H1 (cell line): ENCODE results near the gene UBE2D3. TPM values are rescaled to one million over a fixed set of nuclear protein-coding genes. Genes with fewer than 3 reads are reported as not detected.

ENCODE experiments used
- CTCF ChIA-PET: fragments of 300-600 bp; sonication (Branson Sonifier 250); formaldehyde crosslinking; loops from one replicate; lab custom pipeline; 2021; ENCODE audit not compliant: partially characterized antibody; lab: Charles Lee
- POLR2A ChIA-PET: fragments of 300-600 bp; sonication (Branson Sonifier 250); formaldehyde crosslinking; loops from one replicate; lab custom pipeline; 2021; ENCODE audit warnings: inconsistent platforms; ENCODE audit not compliant: partially characterized antibody; lab: Charles Lee
- DNase-seq, 2 experiments: peaks; one replicate each; pipeline versions ENCODE4 v3.0.0 to v3.0.0-alpha.2; 2010 to 2022; ENCODE audit warnings: low spot score in 2 of 2, low read depth in 1 of 2, mixed read lengths in 1 of 2
- FAIRE-seq: peaks from 2 replicates; lab custom pipeline; 2011; peaks lifted over from hg19 to GRCh38; lab: Jason Lieb, UNC
- H2AFZ ChIP-seq: 2 replicates; pipeline ENCODE4 v1.8.1; 2012; ENCODE audit warnings: low read length, inconsistent platforms
- H2AK5ac ChIP-seq: 2 replicates; pipeline ENCODE4 v1.6.1; 2013; ENCODE audit warnings: low read depth, low read length
- H2BK120ac ChIP-seq: replicated peaks from 2 replicates; pipeline ENCODE3; 2013; ENCODE audit warnings: low read depth, low read length, inconsistent platforms
- H2BK12ac ChIP-seq: 2 replicates; pipeline ENCODE4 v1.6.1; 2013; ENCODE audit warnings: low read depth, low read length
- H2BK15ac ChIP-seq: 2 replicates; pipeline ENCODE4 v1.6.1; 2013; ENCODE audit warnings: low read length
- H2BK20ac ChIP-seq: 2 replicates; pipeline ENCODE4 v1.6.1; 2013; ENCODE audit warnings: low read length
- H2BK5ac ChIP-seq: 2 replicates; pipeline ENCODE4 v1.6.1; 2013; ENCODE audit warnings: low read depth, low read length
- H3K14ac ChIP-seq: 2 replicates; pipeline ENCODE4 v1.6.1; 2013; ENCODE audit warnings: inconsistent platforms; ENCODE audit not compliant: insufficient read length
- H3K18ac ChIP-seq: 2 replicates; pipeline ENCODE4 v1.6.1; 2013; ENCODE audit warnings: low read length; ENCODE audit errors: extremely low read depth
- H3K23ac ChIP-seq: 2 replicates; pipeline ENCODE4 v1.6.1; 2013; ENCODE audit warnings: inconsistent platforms; ENCODE audit not compliant: insufficient read length
- H3K23me2 ChIP-seq: 2 replicates; pipeline ENCODE4 v1.6.1; 2013; ENCODE audit warnings: low read depth, low read length
- H3K27ac ChIP-seq: 2 replicates; pipeline ENCODE4 v1.6.1; 2011; ENCODE audit warnings: low read depth, low read length, inconsistent platforms
- H3K27me3 ChIP-seq, 4 experiments: replicated peaks in 1 of 4; 1 replicate in 1 of 4; 2 replicates in 3 of 4; pipeline versions ENCODE4 v1.6.1 to v1.8.1; 2011 to 2013; ENCODE audit warnings: low read length in 3 of 4, mild to moderate bottlenecking in 3 of 4, inconsistent platforms in 2 of 4, mixed read lengths in 2 of 4, moderate library complexity in 1 of 4; ENCODE audit not compliant: control insufficient read depth in 3 of 4, insufficient read depth in 3 of 4; ENCODE audit errors: extremely low read depth in 1 of 4
- H3K36me3 ChIP-seq, 4 experiments: 2 replicates each; pipeline versions ENCODE4 v1.6.1 to v1.8.1; 2011 to 2013; ENCODE audit warnings: mild to moderate bottlenecking in 4 of 4, low read length in 3 of 4, moderate library complexity in 2 of 4, control low read depth in 1 of 4, inconsistent platforms in 1 of 4; ENCODE audit not compliant: insufficient read depth in 4 of 4, control insufficient read depth in 2 of 4
- H3K4ac ChIP-seq: replicated peaks from 2 replicates; pipeline ENCODE3; 2013; ENCODE audit warnings: low read length, low read depth, mixed read lengths, inconsistent platforms; ENCODE audit not compliant: insufficient read length
- H3K4me1 ChIP-seq, 4 experiments: replicated peaks in 1 of 4; 1 replicate in 1 of 4; 2 replicates in 3 of 4; pipeline versions ENCODE4 v1.6.1 to v1.8.1; 2011 to 2013; ENCODE audit warnings: low read length in 3 of 4, inconsistent platforms in 2 of 4, mixed read lengths in 1 of 4; ENCODE audit not compliant: insufficient read depth in 4 of 4, control insufficient read depth in 3 of 4
- H3K4me2 ChIP-seq, 2 experiments: 2 replicates each; pipeline versions ENCODE4 v1.6.1 to v1.8.1; 2011 to 2013; ENCODE audit warnings: low read depth in 2 of 2, low read length in 2 of 2, control low read depth in 1 of 2, inconsistent platforms in 1 of 2, mild to moderate bottlenecking in 1 of 2; ENCODE audit not compliant: insufficient read depth in 1 of 2
- H3K4me3 ChIP-seq, 4 experiments: fragments of 200-600, 300-600 bp in 1 of 4; sonication (generic), shearing (Covaris generic), sonication (Bioruptor Twin) in 1 of 4; 2 replicates each; pipeline versions ENCODE4 v1.5.1 to v1.8.1; 2011 to 2016; ENCODE audit warnings: low read length in 4 of 4, low read depth in 3 of 4, control low read depth in 2 of 4, inconsistent platforms in 2 of 4, mild to moderate bottlenecking in 2 of 4, mixed read lengths in 1 of 4, moderate library complexity in 1 of 4; ENCODE audit not compliant: insufficient read depth in 2 of 4; ENCODE audit errors: extremely low read depth in 1 of 4
- H3K56ac ChIP-seq: replicated peaks from 2 replicates; pipeline ENCODE3; 2013; ENCODE audit warnings: low read depth, mild to moderate bottlenecking, mixed read lengths, low read length, inconsistent platforms; ENCODE audit not compliant: insufficient read length
- H3K79me1 ChIP-seq: 2 replicates; pipeline ENCODE4 v1.6.1; 2013; ENCODE audit warnings: low read depth, low read length, control low read depth
- H3K79me2 ChIP-seq, 2 experiments: 2 replicates each; pipeline versions ENCODE4 v1.6.1 to v1.8.1; 2012 to 2013; ENCODE audit warnings: low read length in 2 of 2, mild to moderate bottlenecking in 2 of 2, inconsistent platforms in 1 of 2; ENCODE audit not compliant: insufficient read depth in 2 of 2, control insufficient read depth in 1 of 2
- H3K9ac ChIP-seq, 4 experiments: replicated peaks in 1 of 4; 1 replicate in 1 of 4; 2 replicates in 3 of 4; pipeline versions ENCODE4 v1.6.1 to v1.8.1; 2011 to 2013; ENCODE audit warnings: low read depth in 3 of 4, low read length in 3 of 4, control low read depth in 2 of 4, mild to moderate bottlenecking in 2 of 4, moderate library complexity in 2 of 4, inconsistent platforms in 1 of 4; ENCODE audit errors: extremely low read depth in 1 of 4
- H3K9me3 ChIP-seq, 2 experiments: 2 replicates each; pipeline versions ENCODE4 v1.6.1 to v1.8.1; 2012 to 2013; ENCODE audit warnings: mild to moderate bottlenecking in 2 of 2, moderate library complexity in 2 of 2, control low read depth in 1 of 2, inconsistent platforms in 1 of 2, low read depth in 1 of 2, low read length in 1 of 2, mixed read lengths in 1 of 2; ENCODE audit not compliant: insufficient read depth in 2 of 2
- H4K20me1 ChIP-seq, 2 experiments: replicated peaks in 1 of 2; 2 replicates each; pipeline versions ENCODE3 to v1.8.1; 2011 to 2013; ENCODE audit warnings: inconsistent platforms in 2 of 2, low read length in 2 of 2, mild to moderate bottlenecking in 1 of 2; ENCODE audit not compliant: insufficient read depth in 2 of 2, control insufficient read depth in 1 of 2
- H4K5ac ChIP-seq: 2 replicates; pipeline ENCODE4 v1.6.1; 2013; ENCODE audit warnings: low read length, low read depth, mixed read lengths, inconsistent platforms; ENCODE audit not compliant: insufficient read length
- H4K8ac ChIP-seq: 2 replicates; pipeline ENCODE4 v1.8.0; 2013; ENCODE audit warnings: mild to moderate bottlenecking, moderate library complexity, low read length, inconsistent platforms; ENCODE audit not compliant: insufficient read depth; ENCODE audit errors: extremely low read depth
- H4K91ac ChIP-seq: replicated peaks from 2 replicates; pipeline ENCODE3; 2013; ENCODE audit warnings: low read length, mixed read lengths, inconsistent platforms; ENCODE audit not compliant: insufficient read length
- BACH1 ChIP-seq: IDR thresholded peaks from 2 replicates; pipeline ENCODE4 v1.6.1; 2012; ENCODE audit warnings: low read length, improper control_type of control experiment
- CBX5 ChIP-seq: fragments of 300-800, 300-1000 bp; sonication (generic); IDR thresholded peaks from 2 replicates; pipeline ENCODE4 v1.7.1; 2016; ENCODE audit warnings: antibody characterized with exemption, low read length, low read depth
- CEBPB ChIP-seq: IDR thresholded peaks from 2 replicates; pipeline ENCODE4 v1.6.1; 2012; ENCODE audit warnings: low read depth, low read length
- CHD1 ChIP-seq: IDR thresholded peaks from 2 replicates; pipeline ENCODE4 v1.6.1; 2012; ENCODE audit warnings: low read depth, low read length, improper control_type of control experiment
- CHD2 ChIP-seq: IDR thresholded peaks from 2 replicates; pipeline ENCODE4 v1.6.1; 2012; ENCODE audit warnings: low read length, improper control_type of control experiment
- CREB1 ChIP-seq: IDR thresholded peaks from 2 replicates; pipeline ENCODE4 v1.6.1; 2012; ENCODE audit warnings: inconsistent platforms
- EGR1 ChIP-seq: IDR thresholded peaks from 2 replicates; pipeline ENCODE4 v1.6.1; 2011; ENCODE audit warnings: low read depth, low read length, borderline replicate concordance
- GABPA ChIP-seq: IDR thresholded peaks from 2 replicates; pipeline ENCODE4 v1.6.1; 2011; ENCODE audit warnings: mild to moderate bottlenecking, low read length, moderate library complexity, borderline replicate concordance; ENCODE audit not compliant: insufficient read depth
- KDM1A ChIP-seq: fragments of 200-600, 300-600 bp; sonication (generic); IDR thresholded peaks from 2 replicates; pipeline ENCODE4 v1.7.1; 2016; ENCODE audit warnings: mild to moderate bottlenecking, low read length, borderline replicate concordance
- KDM5A ChIP-seq: fragments of 200-600 bp; IDR thresholded peaks from 2 replicates; pipeline ENCODE4 v1.7.1; 2012; ENCODE audit warnings: mild to moderate bottlenecking, low read length, inconsistent platforms, mixed read lengths
- NRF1 ChIP-seq: IDR thresholded peaks from 2 replicates; pipeline ENCODE4 v1.6.1; 2011; ENCODE audit warnings: mild to moderate bottlenecking, low read depth, low read length, improper control_type of control experiment
- SP1 ChIP-seq: IDR thresholded peaks from 2 replicates; pipeline ENCODE4 v1.6.1; 2011; ENCODE audit warnings: low read depth, low read length
- SUZ12 ChIP-seq: fragments of 200-600 bp; sonication (generic); IDR thresholded peaks from 2 replicates; pipeline ENCODE4 v1.6.1; 2012; ENCODE audit warnings: mild to moderate bottlenecking, inconsistent platforms, low read length, moderate library complexity, mixed read lengths
- TBP ChIP-seq: IDR thresholded peaks from 2 replicates; pipeline ENCODE4 v1.6.1; 2011; ENCODE audit warnings: low read depth, low read length, improper control_type of control experiment
- WGBS, 2 experiments: shearing (Covaris generic) in 1 of 2; methylation state at CpG; one replicate each; pipeline versions ENCODE4 v1.1.6 to v1.1.7; 2013 to 2015; ENCODE audit warnings: low lambda C conversion rate in 2 of 2, mixed read lengths in 2 of 2, inconsistent platforms in 1 of 2, low coverage in 1 of 2, missing lambda C conversion rate in 1 of 2; ENCODE audit not compliant: insufficient replicate concordance in 2 of 2, insufficient coverage in 1 of 2, insufficient read length in 1 of 2; ENCODE audit errors: extremely low coverage in 1 of 2, missing lambda C conversion rate in 1 of 2; 5-methylcytosine and 5-hydroxymethylcytosine counted together
- polyA plus RNA-seq, 7 experiments: library from polyadenylated mRNA; depleted of rRNA in 3 of 7; stranded (reverse) in 5 of 7; unstranded in 2 of 7; fragments of >200 nt in 5 of 7; fragments of 200-250 nt in 2 of 7; gene quantifications; 1 replicate in 5 of 7; 2 replicates in 1 of 7; 4 replicates in 1 of 7; pipeline versions ENCODE4 v1.2.1 to v1.2.3, GENCODE V29; 2011 to 2013; ENCODE audit warnings: missing spikeins in 2 of 7, mixed read lengths in 2 of 7
- total RNA-seq: library from RNA; stranded (reverse); fragmentation: NEBNext Ultra II Directional; extraction: Animal tissue kit (Norgen Biotek cat#: 25700); gene quantifications from 2 replicates; pipeline ENCODE4 v1.2.1, GENCODE V29; 2021
- TF ChIP-seq, protein P1 (sequence below): IDR thresholded peaks from 2 replicates; pipeline ENCODE4 v1.6.1; 2012; ENCODE audit warnings: inconsistent platforms
- TF ChIP-seq, protein P2 (sequence below): IDR thresholded peaks from 2 replicates; pipeline ENCODE4 v1.6.1; 2012; ENCODE audit warnings: inconsistent platforms

UBE2D3 gene
- total and polyA plus RNA-seq, 2 of the 8 experiments (the other 6 are each of a cell fraction or from before 2014, with no cell fraction given): 396 to 544 TPM

DNA sequence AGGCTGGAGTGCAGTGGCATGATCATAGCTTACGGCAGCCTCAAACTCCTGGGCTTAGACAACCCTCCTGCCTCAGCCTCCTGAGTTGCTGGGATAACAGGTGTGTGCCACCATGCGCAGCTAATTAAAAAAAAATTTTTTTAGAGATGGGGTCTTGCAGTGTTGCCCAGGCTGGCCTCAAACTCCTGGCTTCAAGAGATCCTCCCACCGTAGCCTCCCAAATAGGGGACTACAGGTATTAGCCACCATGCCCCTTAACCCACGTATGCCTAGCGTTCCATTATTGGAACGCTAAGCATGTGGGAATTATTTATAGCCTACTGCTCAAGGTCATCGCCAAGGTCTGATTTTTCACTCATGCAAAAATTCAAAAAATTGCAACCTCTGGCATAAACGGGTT lies 20.3 kb upstream of the UBE2D3 start:
- no peaks in the 10 kb centered on the region for H3K79me1 ChIP-seq
- H3K27ac ChIP-seq: no peak overlapping the region
- ChIA-PET CTCF (no interaction called here), POLR2A (interaction anchor here (1.3 to 4.5 kb wide), 2 partner anchors 12 to 20 kb away, joined by 3 to 27 read pairs; partner anchors contain the start of gene UBE2D3)
- H3K4me2 ChIP-seq: no peak overlapping the region
- H3K18ac ChIP-seq: no peak overlapping the region
- H3K9me3 ChIP-seq: no peaks in the 10 kb centered on the region
- H2BK12ac ChIP-seq: no peak overlapping the region
- H3K4me3 ChIP-seq: no peak overlapping the region
- H2BK5ac ChIP-seq: no peak overlapping the region
- no peak overlapping the region for H4K8ac ChIP-seq
- H4K20me1 ChIP-seq: no peaks in the 10 kb centered on the region
- no peak overlapping the region for H3K9ac ChIP-seq
- H3K14ac ChIP-seq: no peak overlapping the region
- no peak overlapping the region for H2AK5ac ChIP-seq
- DNase-seq (no peak), FAIRE-seq (no peak)
- H3K36me3 ChIP-seq: no peaks in the 10 kb centered on the region
- H3K4ac ChIP-seq: no peak overlapping the region
- H3K56ac ChIP-seq: no peak overlapping the region
- H4K5ac ChIP-seq: no peak overlapping the region
- WGBS, 2 experiments: 96% methylated on average over 8 of the region's 8 CpGs; no CpG with 5 or more reads in 1 of the 2 experiments
- H4K91ac ChIP-seq: no peak overlapping the region
- peaks cover 0 to 3% (median 0%) of the 10 kb centered on the region in 4 experiments; a peak in 1 of 7 replicates for H3K4me1 ChIP-seq
- H3K23ac ChIP-seq: no peak overlapping the region
- no peaks in the 10 kb centered on the region for H3K23me2 ChIP-seq
- no peak overlapping the region for H2BK20ac ChIP-seq
- no peaks in the 10 kb centered on the region for H3K27me3 ChIP-seq
- H2BK120ac ChIP-seq: no peak overlapping the region
- H2AFZ ChIP-seq: no peak overlapping the region
- no peak overlapping the region for H2BK15ac ChIP-seq
- H3K79me2 ChIP-seq: no peaks in the 10 kb centered on the region
- TF ChIP-seq CHD2 (no peak), SP1 (no peak), SUZ12 (no peak), CREB1 (no peak), NRF1 (no peak), CBX5 (no peak), BACH1 (no peak), TBP (no peak), CEBPB (no peak), KDM1A (no peak), GABPA (no peak), CHD1 (no peak), KDM5A (no peak), EGR1 (no peak)
- TF ChIP-seq, protein P1, sequence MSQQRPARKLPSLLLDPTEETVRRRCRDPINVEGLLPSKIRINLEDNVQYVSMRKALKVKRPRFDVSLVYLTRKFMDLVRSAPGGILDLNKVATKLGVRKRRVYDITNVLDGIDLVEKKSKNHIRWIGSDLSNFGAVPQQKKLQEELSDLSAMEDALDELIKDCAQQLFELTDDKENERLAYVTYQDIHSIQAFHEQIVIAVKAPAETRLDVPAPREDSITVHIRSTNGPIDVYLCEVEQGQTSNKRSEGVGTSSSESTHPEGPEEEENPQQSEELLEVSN: no peak
- TF ChIP-seq, protein P2, sequence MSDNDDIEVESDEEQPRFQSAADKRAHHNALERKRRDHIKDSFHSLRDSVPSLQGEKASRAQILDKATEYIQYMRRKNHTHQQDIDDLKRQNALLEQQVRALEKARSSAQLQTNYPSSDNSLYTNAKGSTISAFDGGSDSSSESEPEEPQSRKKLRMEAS: no peak
